ENCODE measurements around the gene CCDC82. TPM values are rescaled to one million over a fixed set of nuclear protein-coding genes. Genes with fewer than 3 reads are reported as not detected.
A peak's percentile ranks its signal among the peaks of the same experiment; 100 is the strongest.

The CCDC82 gene
- polyA plus RNA-seq, 2 donors: 6.8 to 10.4 TPM

GRCh38 chr11:96340555-96340885, 49.2 kb downstream of the CCDC82 start:
- Histone ChIP-seq H3K4me1 (ENCODE audit: control insufficient read depth in 2 of 2, insufficient read depth in 2 of 2, low read length in 1 of 2) (peaks cover 2 to 10% of the 10 kb centered on the region in 2 donors), H3K9me3 (ENCODE audit: control insufficient read depth in 2 of 2, insufficient read depth in 1 of 2, low read depth in 1 of 2, low read length in 1 of 2) (no peaks in the 10 kb centered on the region), H3K4me3 (ENCODE audit: low read depth in 1 of 2, low read length in 2 of 2) (peak overlapping the region in 1 of 2 donors; percentile 97), H3K27ac (ENCODE audit: low read depth in 2 of 2, low read length in 1 of 2) (peak overlapping the region; percentile 40 to 65), H3K36me3 (ENCODE audit: control insufficient read depth in 2 of 2, insufficient read depth in 2 of 2, low read length in 1 of 2) (no peaks in the 10 kb centered on the region), H3K27me3 (ENCODE audit: control insufficient read depth in 1 of 2, insufficient read depth in 2 of 2, low read length in 2 of 2) (no peaks in the 10 kb centered on the region)
- WGBS, 2 donors: 63 to 67% methylated on average over 4 of the region's 4 CpGs

GRCh38 chr11:96339706-96340554, 49.8 kb downstream of the CCDC82 start:
- Histone ChIP-seq H3K4me3 (ENCODE audit: low read depth in 1 of 2, low read length in 2 of 2) (peak overlapping the region in 1 of 2 donors; percentile 9), H3K4me1 (ENCODE audit: control insufficient read depth in 2 of 2, insufficient read depth in 2 of 2, low read length in 1 of 2) (peaks cover 2 to 10% of the 10 kb centered on the region in 2 donors)
- 65% methylated on average over 7 of the region's 7 CpGs for WGBS, 2 donors

GRCh38 chr11:96338910-96339705, 50.6 kb downstream of the CCDC82 start:
- Histone ChIP-seq H3K36me3 (ENCODE audit: control insufficient read depth in 2 of 2, insufficient read depth in 2 of 2, low read length in 1 of 2) (no peaks in the 10 kb centered on the region), H3K4me1 (ENCODE audit: control insufficient read depth in 2 of 2, insufficient read depth in 2 of 2, low read length in 1 of 2) (peaks cover 2 to 10% of the 10 kb centered on the region in 2 donors), H3K9me3 (ENCODE audit: control insufficient read depth in 2 of 2, insufficient read depth in 1 of 2, low read depth in 1 of 2, low read length in 1 of 2) (no peaks in the 10 kb centered on the region), H3K27me3 (ENCODE audit: control insufficient read depth in 1 of 2, insufficient read depth in 2 of 2, low read length in 2 of 2) (no peaks in the 10 kb centered on the region), H3K27ac (ENCODE audit: low read depth in 2 of 2, low read length in 1 of 2) (peak overlapping the region; percentile 22 to 78), H3K4me3 (ENCODE audit: low read depth in 1 of 2, low read length in 2 of 2) (peak overlapping the region in 1 of 2 donors; percentile 5)
- 27 to 38% methylated on average over 13 of the region's 13 CpGs for WGBS, 2 donors

More at GRCh38 chr11:96339706-96340554, 49.8 kb downstream of the CCDC82 start:
- Histone ChIP-seq H3K27me3 (ENCODE audit: control insufficient read depth in 1 of 2, insufficient read depth in 2 of 2, low read length in 2 of 2) (no peaks in the 10 kb centered on the region), H3K9me3 (ENCODE audit: control insufficient read depth in 2 of 2, insufficient read depth in 1 of 2, low read depth in 1 of 2, low read length in 1 of 2) (no peaks in the 10 kb centered on the region), H3K27ac (ENCODE audit: low read depth in 2 of 2, low read length in 1 of 2) (peak overlapping the region; percentile 11 to 78), H3K36me3 (ENCODE audit: control insufficient read depth in 2 of 2, insufficient read depth in 2 of 2, low read length in 1 of 2) (no peaks in the 10 kb centered on the region)

- Histone ChIP-seq H3K4me3 (ENCODE audit: low read depth in 1 of 2, low read length in 2 of 2) (no peak overlapping the region), H3K9me3 (ENCODE audit: control insufficient read depth in 2 of 2, insufficient read depth in 1 of 2, low read depth in 1 of 2, low read length in 1 of 2) (no peaks in the 10 kb centered on the region), H3K27ac (ENCODE audit: low read depth in 2 of 2, low read length in 1 of 2) (peak overlapping the region in 1 of 2 donors; percentile 50), H3K27me3 (ENCODE audit: control insufficient read depth in 1 of 2, insufficient read depth in 2 of 2, low read length in 2 of 2) (no peaks in the 10 kb centered on the region), H3K36me3 (ENCODE audit: control insufficient read depth in 2 of 2, insufficient read depth in 2 of 2, low read length in 1 of 2) (no peaks in the 10 kb centered on the region), H3K4me1 (ENCODE audit: control insufficient read depth in 2 of 2, insufficient read depth in 2 of 2, low read length in 1 of 2) (peaks cover 2 to 10% of the 10 kb centered on the region in 2 donors)
- 39 to 43% methylated on average over 6 of the region's 6 CpGs for WGBS, 2 donors
Measured at GRCh38 chr11:96337541-96338431, 51.9 kb downstream of the CCDC82 start.

- Histone ChIP-seq H3K4me3 (ENCODE audit: low read depth in 1 of 2, low read length in 2 of 2) (no peak overlapping the region), H3K4me1 (ENCODE audit: control insufficient read depth in 2 of 2, insufficient read depth in 2 of 2, low read length in 1 of 2) (peaks cover 0 to 10% of the 10 kb centered on the region in 2 donors), H3K27me3 (ENCODE audit: control insufficient read depth in 1 of 2, insufficient read depth in 2 of 2, low read length in 2 of 2) (no peaks in the 10 kb centered on the region), H3K36me3 (ENCODE audit: control insufficient read depth in 2 of 2, insufficient read depth in 2 of 2, low read length in 1 of 2) (no peaks in the 10 kb centered on the region), H3K9me3 (ENCODE audit: control insufficient read depth in 2 of 2, insufficient read depth in 1 of 2, low read depth in 1 of 2, low read length in 1 of 2) (no peaks in the 10 kb centered on the region), H3K27ac (ENCODE audit: low read depth in 2 of 2, low read length in 1 of 2) (no peak overlapping the region)
- 85 to 87% methylated on average over 4 of the region's 4 CpGs for WGBS, 2 donors
Measured at GRCh38 chr11:96335388-96335787, 54.3 kb downstream of the CCDC82 start.

GRCh38 chr11:96334219-96334618, 55.5 kb downstream of the CCDC82 start:
- Histone ChIP-seq H3K4me3 (ENCODE audit: low read depth in 1 of 2, low read length in 2 of 2) (no peak overlapping the region), H3K9me3 (ENCODE audit: control insufficient read depth in 2 of 2, insufficient read depth in 1 of 2, low read depth in 1 of 2, low read length in 1 of 2) (no peaks in the 10 kb centered on the region), H3K4me1 (ENCODE audit: control insufficient read depth in 2 of 2, insufficient read depth in 2 of 2, low read length in 1 of 2) (peaks cover 0 to 4% of the 10 kb centered on the region in 2 donors), H3K27me3 (ENCODE audit: control insufficient read depth in 1 of 2, insufficient read depth in 2 of 2, low read length in 2 of 2) (no peaks in the 10 kb centered on the region), H3K36me3 (ENCODE audit: control insufficient read depth in 2 of 2, insufficient read depth in 2 of 2, low read length in 1 of 2) (no peaks in the 10 kb centered on the region), H3K27ac (ENCODE audit: low read depth in 2 of 2, low read length in 1 of 2) (no peak overlapping the region)
- 94 to 97% methylated on average over 4 of the region's 4 CpGs for WGBS, 2 donors

GRCh38 chr11:96333191-96333719, 56.5 kb downstream of the CCDC82 start:
- 78 to 82% methylated on average over 4 of the region's 4 CpGs for WGBS, 2 donors
- Histone ChIP-seq H3K27me3 (ENCODE audit: control insufficient read depth in 1 of 2, insufficient read depth in 2 of 2, low read length in 2 of 2) (no peaks in the 10 kb centered on the region), H3K4me1 (ENCODE audit: control insufficient read depth in 2 of 2, insufficient read depth in 2 of 2, low read length in 1 of 2) (peaks cover 0 to 4% of the 10 kb centered on the region in 2 donors), H3K27ac (ENCODE audit: low read depth in 2 of 2, low read length in 1 of 2) (no peak overlapping the region), H3K4me3 (ENCODE audit: low read depth in 1 of 2, low read length in 2 of 2) (no peak overlapping the region), H3K9me3 (ENCODE audit: control insufficient read depth in 2 of 2, insufficient read depth in 1 of 2, low read depth in 1 of 2, low read length in 1 of 2) (no peaks in the 10 kb centered on the region), H3K36me3 (ENCODE audit: control insufficient read depth in 2 of 2, insufficient read depth in 2 of 2, low read length in 1 of 2) (no peaks in the 10 kb centered on the region)

GRCh38 chr11:96332126-96332771, 57.5 kb downstream of the CCDC82 start:
- no peak overlapping the region for H3K27ac ChIP-seq (ENCODE audit: low read depth in 2 of 2, low read length in 1 of 2)
- 70 to 78% methylated on average over 8 of the region's 8 CpGs for WGBS, 2 donors
- H3K36me3 ChIP-seq (ENCODE audit: control insufficient read depth in 2 of 2, insufficient read depth in 2 of 2, low read length in 1 of 2): no peaks in the 10 kb centered on the region
- peaks cover 0 to 4% of the 10 kb centered on the region in 2 donors for H3K4me1 ChIP-seq (ENCODE audit: control insufficient read depth in 2 of 2, insufficient read depth in 2 of 2, low read length in 1 of 2)
- no peaks in the 10 kb centered on the region for H3K27me3 ChIP-seq (ENCODE audit: control insufficient read depth in 1 of 2, insufficient read depth in 2 of 2, low read length in 2 of 2)
- no peaks in the 10 kb centered on the region for H3K9me3 ChIP-seq (ENCODE audit: control insufficient read depth in 2 of 2, insufficient read depth in 1 of 2, low read depth in 1 of 2, low read length in 1 of 2)
- no peak overlapping the region for H3K4me3 ChIP-seq (ENCODE audit: low read depth in 1 of 2, low read length in 2 of 2)
